Liver (tissue), 3 donors: Measurements from ENCODE around the gene EME1.

ENCODE experiments used
- GABPA ChIP-seq, 2 donors: IDR thresholded peaks in 1 of 2; conservative IDR thresholded peaks in 1 of 2; 2 replicates each; pipeline ENCODE4 v1.6.1; 2016; ENCODE audit warnings: antibody characterized with exemption in 2 of 2, mild to moderate bottlenecking in 1 of 2, moderate library complexity in 1 of 2
- JUND ChIP-seq, 2 donors: IDR thresholded peaks; 2 replicates each; pipeline ENCODE4 v1.6.1; 2016; ENCODE audit warnings: antibody characterized with exemption in 2 of 2
- RAD21 ChIP-seq, 2 donors: IDR thresholded peaks; 2 replicates each; pipeline ENCODE4 v1.6.1; 2016; ENCODE audit warnings: antibody characterized with exemption in 2 of 2, mild to moderate bottlenecking in 2 of 2
- SP1 ChIP-seq: IDR thresholded peaks from 2 replicates; pipeline ENCODE4 v1.6.1; 2018; ENCODE audit warnings: antibody characterized with exemption, mild to moderate bottlenecking
- TAF1 ChIP-seq: conservative IDR thresholded peaks from 2 replicates; pipeline ENCODE4 v1.6.1; 2016; ENCODE audit warnings: antibody characterized with exemption, mild to moderate bottlenecking
- YY1 ChIP-seq: IDR thresholded peaks from 2 replicates; pipeline ENCODE4 v1.6.1; 2016; ENCODE audit warnings: antibody characterized with exemption, mild to moderate bottlenecking
- TF ChIP-seq, protein P1 (sequence below): fragments of 150-350 bp; IDR thresholded peaks from 2 replicates; pipeline ENCODE4 v1.5.1; 2017; ENCODE audit warnings: improper control_type of control experiment, low read depth, low read length; ENCODE audit not compliant: missing input control
- TF ChIP-seq, protein P2 (sequence below): IDR thresholded peaks from 2 replicates; pipeline ENCODE4 v1.6.1; 2016; ENCODE audit warnings: antibody characterized with exemption, mild to moderate bottlenecking
- TF ChIP-seq, protein P3 (sequence below): IDR thresholded peaks from 2 replicates; pipeline ENCODE4 v1.6.1; 2016; ENCODE audit warnings: antibody characterized with exemption
- TF ChIP-seq, protein P4 (sequence below): IDR thresholded peaks from 2 replicates; pipeline ENCODE4 v1.6.1; 2016; ENCODE audit warnings: antibody characterized with exemption
- donor health status: healthy.
- donor health status: healthy.

DNA sequence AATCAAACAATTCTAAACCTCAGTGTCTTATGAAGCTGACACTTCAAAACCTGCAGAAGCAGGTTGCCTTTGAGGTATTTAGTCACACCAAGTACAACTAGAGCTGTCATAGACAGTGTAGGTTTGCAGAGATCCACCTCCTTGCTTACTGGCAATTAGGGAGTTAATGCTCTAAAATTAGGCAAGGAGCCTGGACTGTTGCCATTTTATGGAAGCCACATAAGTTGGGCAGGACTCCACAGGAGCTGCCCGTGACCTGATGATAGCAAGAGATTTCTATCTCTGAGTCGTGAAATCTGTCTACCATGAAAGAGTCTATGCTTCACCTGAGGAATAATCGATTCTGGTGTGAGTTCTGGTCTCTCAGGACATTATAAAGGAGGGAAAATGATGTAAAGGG is 8.9 kb downstream of the EME1 start:
- TF ChIP-seq, protein P1, sequence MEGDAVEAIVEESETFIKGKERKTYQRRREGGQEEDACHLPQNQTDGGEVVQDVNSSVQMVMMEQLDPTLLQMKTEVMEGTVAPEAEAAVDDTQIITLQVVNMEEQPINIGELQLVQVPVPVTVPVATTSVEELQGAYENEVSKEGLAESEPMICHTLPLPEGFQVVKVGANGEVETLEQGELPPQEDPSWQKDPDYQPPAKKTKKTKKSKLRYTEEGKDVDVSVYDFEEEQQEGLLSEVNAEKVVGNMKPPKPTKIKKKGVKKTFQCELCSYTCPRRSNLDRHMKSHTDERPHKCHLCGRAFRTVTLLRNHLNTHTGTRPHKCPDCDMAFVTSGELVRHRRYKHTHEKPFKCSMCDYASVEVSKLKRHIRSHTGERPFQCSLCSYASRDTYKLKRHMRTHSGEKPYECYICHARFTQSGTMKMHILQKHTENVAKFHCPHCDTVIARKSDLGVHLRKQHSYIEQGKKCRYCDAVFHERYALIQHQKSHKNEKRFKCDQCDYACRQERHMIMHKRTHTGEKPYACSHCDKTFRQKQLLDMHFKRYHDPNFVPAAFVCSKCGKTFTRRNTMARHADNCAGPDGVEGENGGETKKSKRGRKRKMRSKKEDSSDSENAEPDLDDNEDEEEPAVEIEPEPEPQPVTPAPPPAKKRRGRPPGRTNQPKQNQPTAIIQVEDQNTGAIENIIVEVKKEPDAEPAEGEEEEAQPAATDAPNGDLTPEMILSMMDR, result no peak
- TF ChIP-seq SP1 (no peak), RAD21 (IDR thresholded peaks at IDR 0.05) (no peak), TAF1 (no peak), GABPA (IDR thresholded peaks at IDR 0.05 in 1 of 2, conservative IDR thresholded peaks at IDR 0.05 in 1 of 2) (no peak), YY1 (no peak), JUND (IDR thresholded peaks at IDR 0.05) (no peak)
- TF ChIP-seq, protein P2, sequence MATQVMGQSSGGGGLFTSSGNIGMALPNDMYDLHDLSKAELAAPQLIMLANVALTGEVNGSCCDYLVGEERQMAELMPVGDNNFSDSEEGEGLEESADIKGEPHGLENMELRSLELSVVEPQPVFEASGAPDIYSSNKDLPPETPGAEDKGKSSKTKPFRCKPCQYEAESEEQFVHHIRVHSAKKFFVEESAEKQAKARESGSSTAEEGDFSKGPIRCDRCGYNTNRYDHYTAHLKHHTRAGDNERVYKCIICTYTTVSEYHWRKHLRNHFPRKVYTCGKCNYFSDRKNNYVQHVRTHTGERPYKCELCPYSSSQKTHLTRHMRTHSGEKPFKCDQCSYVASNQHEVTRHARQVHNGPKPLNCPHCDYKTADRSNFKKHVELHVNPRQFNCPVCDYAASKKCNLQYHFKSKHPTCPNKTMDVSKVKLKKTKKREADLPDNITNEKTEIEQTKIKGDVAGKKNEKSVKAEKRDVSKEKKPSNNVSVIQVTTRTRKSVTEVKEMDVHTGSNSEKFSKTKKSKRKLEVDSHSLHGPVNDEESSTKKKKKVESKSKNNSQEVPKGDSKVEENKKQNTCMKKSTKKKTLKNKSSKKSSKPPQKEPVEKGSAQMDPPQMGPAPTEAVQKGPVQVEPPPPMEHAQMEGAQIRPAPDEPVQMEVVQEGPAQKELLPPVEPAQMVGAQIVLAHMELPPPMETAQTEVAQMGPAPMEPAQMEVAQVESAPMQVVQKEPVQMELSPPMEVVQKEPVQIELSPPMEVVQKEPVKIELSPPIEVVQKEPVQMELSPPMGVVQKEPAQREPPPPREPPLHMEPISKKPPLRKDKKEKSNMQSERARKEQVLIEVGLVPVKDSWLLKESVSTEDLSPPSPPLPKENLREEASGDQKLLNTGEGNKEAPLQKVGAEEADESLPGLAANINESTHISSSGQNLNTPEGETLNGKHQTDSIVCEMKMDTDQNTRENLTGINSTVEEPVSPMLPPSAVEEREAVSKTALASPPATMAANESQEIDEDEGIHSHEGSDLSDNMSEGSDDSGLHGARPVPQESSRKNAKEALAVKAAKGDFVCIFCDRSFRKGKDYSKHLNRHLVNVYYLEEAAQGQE, result no peak
- TF ChIP-seq, protein P3, sequence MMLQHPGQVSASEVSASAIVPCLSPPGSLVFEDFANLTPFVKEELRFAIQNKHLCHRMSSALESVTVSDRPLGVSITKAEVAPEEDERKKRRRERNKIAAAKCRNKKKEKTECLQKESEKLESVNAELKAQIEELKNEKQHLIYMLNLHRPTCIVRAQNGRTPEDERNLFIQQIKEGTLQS, result no peak
- TF ChIP-seq, protein P4, sequence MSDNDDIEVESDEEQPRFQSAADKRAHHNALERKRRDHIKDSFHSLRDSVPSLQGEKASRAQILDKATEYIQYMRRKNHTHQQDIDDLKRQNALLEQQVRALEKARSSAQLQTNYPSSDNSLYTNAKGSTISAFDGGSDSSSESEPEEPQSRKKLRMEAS, result no peak
